Sigmoid colon (tissue), 7 donors: ENCODE data around the gene GNAT1. TPM values are rescaled to one million over a fixed set of nuclear protein-coding genes. Genes with fewer than 3 reads are reported as not detected.

Experiments
- DNase-seq: peaks from one replicate; pipeline ENCODE4 v3.0.0-alpha.2; 2019
- H3K27ac ChIP-seq, 4 donors: fragments of 200-600 bp; sonication (generic); one replicate each; pipeline ENCODE4 v1.5.1; 2016 to 2019; ENCODE audit warnings: mild to moderate bottlenecking in 1 of 4
- H3K27me3 ChIP-seq, 3 donors: fragments of 200-600 bp; sonication (generic); one replicate each; pipeline ENCODE4 v1.5.1; 2019; ENCODE audit warnings: mild to moderate bottlenecking in 1 of 3
- H3K36me3 ChIP-seq, 4 donors: fragments of 200-600 bp; sonication (generic); one replicate each; pipeline ENCODE4 v1.5.1; 2016 to 2019
- H3K4me1 ChIP-seq, 4 donors: fragments of 200-600 bp; sonication (generic); one replicate each; pipeline ENCODE4 v1.5.1; 2017 to 2019
- H3K4me3 ChIP-seq, 4 donors: fragments of 200-600 bp; sonication (generic); one replicate each; pipeline ENCODE4 v1.5.1; 2017 to 2019; ENCODE audit warnings: mild to moderate bottlenecking in 2 of 4, moderate library complexity in 1 of 4
- H3K9me3 ChIP-seq, 4 donors: fragments of 200-600 bp in 3 of 4; sonication (generic) in 3 of 4; one replicate each; pipeline versions ENCODE4 v1.5.1 to v1.6.1; 2013 to 2019
- CTCF ChIP-seq, 4 experiments: fragments of 450-650 bp in 3 of 4; fragments of 200-600 bp in 1 of 4; IDR thresholded peaks; one replicate each; pipeline ENCODE4 v1.5.1; 2016 to 2019; ENCODE audit warnings: antibody characterized with exemption in 4 of 4, mild to moderate bottlenecking in 3 of 4, moderate library complexity in 2 of 4
- EP300 ChIP-seq, 4 donors: sonication (generic); formaldehyde crosslinking; IDR thresholded peaks; one replicate each; pipeline ENCODE4 v1.6.1; 2017; ENCODE audit warnings: antibody characterized with exemption in 4 of 4
- POLR2A ChIP-seq, 2 donors: fragments of 450-650 bp; IDR thresholded peaks; one replicate each; pipeline ENCODE4 v1.6.1; 2016; ENCODE audit warnings: antibody characterized with exemption in 2 of 2, mild to moderate bottlenecking in 2 of 2, moderate library complexity in 2 of 2
- POLR2AphosphoS5 ChIP-seq, 4 donors: sonication (generic); formaldehyde crosslinking; IDR thresholded peaks; one replicate each; pipeline ENCODE4 v1.6.1; 2017; ENCODE audit warnings: antibody characterized with exemption in 4 of 4
- whole genome bisulfite sequencing, 2 donors: extraction: QIAGEN DNeasy Blood & Tissue Kit; methylation state at CpG; one replicate each; pipeline ENCODE4 v1.1.7; 2013; 5-methylcytosine and 5-hydroxymethylcytosine counted together
- intact Hi-C: fragments of 100-400 bp; cut with DNase I; formaldehyde crosslinking; loops from one replicate; pipeline ENCODE4 v1.15.1; 2023
- polyA plus RNA-seq, 3 donors: library from polyadenylated mRNA; stranded (reverse); fragments of 200-250 nt; gene quantifications; one replicate each; pipeline ENCODE4 v1.2.3, GENCODE V29; 2013
- total RNA-seq, 4 donors: library from RNA; depleted of rRNA; stranded (reverse); fragments of >200 nt; gene quantifications; one replicate each; pipeline ENCODE4 v1.1.0, GENCODE V29; 2016
- donor health status: healthy with polysubstance abuse.
- donor health status: Bipolar disorder and iron deficiency.
- donor health status: healthy.

Gene GNAT1
- total and polyA plus RNA-seq, 7 donors, result 0.06 TPM; not detected in 6

GRCh38 chr3:50147861-50148260, 43.5 kb upstream of the GNAT1 start:
- no peak overlapping the region for H3K4me3 ChIP-seq
- intact Hi-C loops, result no loop called here
- WGBS, 2 donors, result 72 to 74% methylated on average over 6 of the region's 6 CpGs
- no peaks in the 10 kb centered on the region for H3K9me3 ChIP-seq
- no peaks in the 10 kb centered on the region for H3K4me1 ChIP-seq
- no peaks in the 10 kb centered on the region for H3K36me3 ChIP-seq
- no peak overlapping the region for H3K27ac ChIP-seq
- H3K27me3 ChIP-seq, result no peaks in the 10 kb centered on the region
- TF ChIP-seq POLR2A (IDR thresholded peaks at IDR 0.05) (no peak), CTCF (IDR thresholded peaks at IDR 0.05) (no peak), POLR2AphosphoS5 (IDR thresholded peaks at IDR 0.05) (no peak), EP300 (IDR thresholded peaks at IDR 0.05) (no peak)
- no peak for DNase-seq

- Histone ChIP-seq H3K9me3 (no peaks in the 10 kb centered on the region), H3K36me3 (no peaks in the 10 kb centered on the region), H3K4me3 (no peak overlapping the region), H3K27me3 (no peaks in the 10 kb centered on the region), H3K4me1 (peaks cover 0 to 9% (median 7%) of the 10 kb centered on the region in 4 donors), H3K27ac (no peak overlapping the region)
- intact Hi-C loops, result no loop called here
- no peak for DNase-seq
- TF ChIP-seq EP300 (IDR thresholded peaks at IDR 0.05), result no peak
- TF ChIP-seq POLR2A (IDR thresholded peaks at IDR 0.05), result no peak
- TF ChIP-seq POLR2AphosphoS5 (IDR thresholded peaks at IDR 0.05), result no peak
- TF ChIP-seq CTCF (IDR thresholded peaks at IDR 0.05), result no peak
- 90 to 95% methylated on average over 1 of the region's 1 CpG for WGBS, 2 donors
Observed at GRCh38 chr3:50150404-50150750, 41.0 kb upstream of the GNAT1 start.

GRCh38 chr3:50150863-50151686, 40.3 kb upstream of the GNAT1 start:
- 65 to 81% methylated on average over 18 of the region's 18 CpGs for WGBS, 2 donors
- H3K4me1 ChIP-seq, result peaks cover 0 to 16% (median 14%) of the 10 kb centered on the region in 4 donors
- no peaks in the 10 kb centered on the region for H3K36me3 ChIP-seq
- TF ChIP-seq POLR2AphosphoS5 (IDR thresholded peaks at IDR 0.05) (no peak), CTCF (IDR thresholded peaks at IDR 0.05) (no peak), EP300 (IDR thresholded peaks at IDR 0.05) (no peak), POLR2A (IDR thresholded peaks at IDR 0.05) (no peak)
- H3K4me3 ChIP-seq, result no peak overlapping the region
- H3K27me3 ChIP-seq, result peaks cover 0 to 5% (median 4%) of the 10 kb centered on the region in 3 donors
- intact Hi-C loops, result no loop called here
- H3K27ac ChIP-seq, result no peak overlapping the region
- H3K9me3 ChIP-seq, result no peaks in the 10 kb centered on the region
- no peak for DNase-seq

GRCh38 chr3:50151728-50152127, 39.7 kb upstream of the GNAT1 start:
- Histone ChIP-seq H3K4me3 (no peak overlapping the region), H3K27me3 (peaks cover 0 to 7% (median 4%) of the 10 kb centered on the region in 3 donors), H3K27ac (no peak overlapping the region), H3K9me3 (no peaks in the 10 kb centered on the region), H3K4me1 (peaks cover 0 to 23% (median 21%) of the 10 kb centered on the region in 4 donors), H3K36me3 (no peaks in the 10 kb centered on the region)
- DNase-seq, result no peak
- WGBS, 2 donors, result 52 to 68% methylated on average over 5 of the region's 5 CpGs
- no peak for TF ChIP-seq EP300 (IDR thresholded peaks at IDR 0.05)
- TF ChIP-seq POLR2AphosphoS5 (IDR thresholded peaks at IDR 0.05), result no peak
- intact Hi-C loops, result no loop called here

- DNase-seq, result no peak
- intact Hi-C loops, result loop anchor here (2.0 kb wide), 1 partner anchor 33 kb away; no protein-coding TSS in a partner anchor
- no peak overlapping the region for H3K27ac ChIP-seq
- WGBS, 2 donors, result 37 to 53% methylated on average over 9 of the region's 9 CpGs
- TF ChIP-seq CTCF (IDR thresholded peaks at IDR 0.05) (no peak), EP300 (IDR thresholded peaks at IDR 0.05) (no peak), POLR2AphosphoS5 (IDR thresholded peaks at IDR 0.05) (no peak), POLR2A (IDR thresholded peaks at IDR 0.05) (no peak)
- peak overlapping the region in 3 of 4 donors; percentile 57 to 65 (median 60) for H3K4me3 ChIP-seq
- no peaks in the 10 kb centered on the region for H3K36me3 ChIP-seq
- no peaks in the 10 kb centered on the region for H3K9me3 ChIP-seq
- H3K4me1 ChIP-seq, result peaks cover 0 to 45% (median 40%) of the 10 kb centered on the region in 4 donors
- peaks cover 0 to 7% (median 4%) of the 10 kb centered on the region in 3 donors for H3K27me3 ChIP-seq
Observed at GRCh38 chr3:50153782-50154475, 37.5 kb upstream of the GNAT1 start.
